Keratinocyte (primary cell): ENCODE data around the gene DNAI2. TPM values are rescaled to one million over a fixed set of nuclear protein-coding genes. Genes with fewer than 3 reads are reported as not detected.
A peak's percentile ranks its signal among the peaks of the same experiment; 100 is the strongest.

ENCODE experiments used
- DNase-seq: peaks from one replicate; pipeline ENCODE4 v3.0.0-alpha.2; 2011; ENCODE audit warnings: low read depth, missing footprints, low spot score
- FAIRE-seq: peaks from 2 replicates; lab custom pipeline; 2011; peaks lifted over from hg19 to GRCh38; lab: Jason Lieb, UNC
- H2AFZ ChIP-seq: 2 replicates; pipeline ENCODE4 v1.6.0; 2012; ENCODE audit warnings: low read length, control low read depth, inconsistent platforms; ENCODE audit not compliant: control insufficient read depth
- H3K27ac ChIP-seq: 2 replicates; pipeline ENCODE4 v1.5.1; 2011; ENCODE audit warnings: low read length; ENCODE audit not compliant: control insufficient read depth, insufficient read depth
- H3K27me3 ChIP-seq: 3 replicates; pipeline ENCODE4 v1.6.0; 2011; ENCODE audit warnings: low read length; ENCODE audit not compliant: control insufficient read depth, insufficient read depth; ENCODE audit errors: extremely low read depth
- H3K36me3 ChIP-seq, 2 experiments: 2 replicates in 1 of 2; 3 replicates in 1 of 2; pipeline ENCODE4 v1.5.1; 2011; ENCODE audit warnings: low read length in 2 of 2, mild to moderate bottlenecking in 1 of 2; ENCODE audit not compliant: control insufficient read depth in 2 of 2, insufficient read depth in 2 of 2; ENCODE audit errors: extremely low read depth in 1 of 2
- H3K4me1 ChIP-seq: 3 replicates; pipeline ENCODE4 v1.5.1; 2011; ENCODE audit warnings: low read length; ENCODE audit not compliant: control insufficient read depth, insufficient read depth; ENCODE audit errors: extremely low read depth
- H3K4me2 ChIP-seq: 3 replicates; pipeline ENCODE4 v1.6.0; 2011; ENCODE audit warnings: low read depth, low read length; ENCODE audit not compliant: control insufficient read depth, insufficient read depth; ENCODE audit errors: extremely low read depth
- H3K4me3 ChIP-seq, 3 experiments: fragments of 200-600 bp in 1 of 3; sonication (generic) in 1 of 3; 2 replicates in 2 of 3; 3 replicates in 1 of 3; pipeline ENCODE4 v1.5.1; 2011 to 2016; ENCODE audit warnings: low read length in 3 of 3, mild to moderate bottlenecking in 3 of 3, control low read depth in 2 of 3, inconsistent platforms in 1 of 3, low read depth in 1 of 3, mixed read lengths in 1 of 3, mixed run types in 1 of 3, moderate library complexity in 1 of 3; ENCODE audit not compliant: control insufficient read depth in 2 of 3, insufficient read depth in 2 of 3; ENCODE audit errors: extremely low read depth in 1 of 3
- H3K79me2 ChIP-seq: 2 replicates; pipeline ENCODE4 v1.6.0; 2012; ENCODE audit warnings: low read length; ENCODE audit not compliant: control insufficient read depth, insufficient read depth
- H3K9ac ChIP-seq: 3 replicates; pipeline ENCODE4 v1.6.0; 2011; ENCODE audit warnings: low read length; ENCODE audit not compliant: control insufficient read depth, insufficient read depth; ENCODE audit errors: extremely low read depth
- H3K9me1 ChIP-seq: 3 replicates; pipeline ENCODE4 v1.6.0; 2011; ENCODE audit warnings: low read length; ENCODE audit not compliant: control insufficient read depth, insufficient read depth; ENCODE audit errors: extremely low read depth
- H3K9me3 ChIP-seq: 2 replicates; pipeline ENCODE4 v1.5.1; 2012; ENCODE audit warnings: low read depth, low read length; ENCODE audit not compliant: control insufficient read depth
- H4K20me1 ChIP-seq: 3 replicates; pipeline ENCODE4 v1.6.0; 2011; ENCODE audit warnings: low read length; ENCODE audit not compliant: control insufficient read depth, insufficient read depth; ENCODE audit errors: extremely low read depth
- EZH2 ChIP-seq: IDR thresholded peaks from one replicate; pipeline ENCODE4 v1.6.1; 2012; ENCODE audit warnings: inconsistent platforms, mild to moderate bottlenecking, low read length, moderate library complexity
- dilution Hi-C: fragments of 300-500 bp; cut with MboI; formaldehyde crosslinking; loops from one replicate; pipeline ENCODE4 v1.7.0; 2020; ENCODE audit warnings: low sequenced_read_pairs; ENCODE audit not compliant: extremely low pct_ligation_motif_present
- polyA plus RNA-seq, 5 experiments: library from polyadenylated mRNA; depleted of rRNA in 3 of 5; stranded (reverse) in 3 of 5; stranded (forward) in 1 of 5; unstranded in 1 of 5; fragments of >200 nt; gene quantifications; 1 replicate in 1 of 5; 2 replicates in 3 of 5; 3 replicates in 1 of 5; pipeline versions ENCODE4 v1.2.1 to v1.2.3, GENCODE V29; 2011 to 2012; ENCODE audit warnings: missing spikeins in 2 of 5, low read depth in 1 of 5, low replicate concordance in 1 of 5
- TF ChIP-seq, protein P1 (sequence below), 3 experiments: IDR thresholded peaks in 1 of 3; conservative IDR thresholded peaks in 1 of 3; optimal IDR thresholded peaks in 1 of 3; 2 replicates in 2 of 3; 3 replicates in 1 of 3; pipeline versions ENCODE3 to v1.5.1; 2011; ENCODE audit warnings: low read length in 3 of 3, mild to moderate bottlenecking in 3 of 3, moderate library complexity in 2 of 3, control low read depth in 1 of 3, inconsistent platforms in 1 of 3; ENCODE audit not compliant: insufficient read depth in 2 of 3; ENCODE audit errors: extremely low read depth in 1 of 3

DNAI2 gene
- polyA plus RNA-seq, 1 donor (not counting 4 experiments of a cell fraction or from before 2014, with no cell fraction given), result not detected

- no peak overlapping the region for H2AFZ ChIP-seq
- no peaks in the 10 kb centered on the region for H3K4me1 ChIP-seq
- H3K9me3 ChIP-seq, result no peaks in the 10 kb centered on the region
- H4K20me1 ChIP-seq, result no peaks in the 10 kb centered on the region
- H3K9me1 ChIP-seq, result no peaks in the 10 kb centered on the region
- dilution Hi-C loops, result no loop called here
- no peak overlapping the region for H3K4me3 ChIP-seq
- no peak for FAIRE-seq
- no peaks in the 10 kb centered on the region for H3K79me2 ChIP-seq
- H3K27ac ChIP-seq, result no peak overlapping the region
- no peaks in the 10 kb centered on the region for H3K36me3 ChIP-seq
- no peak overlapping the region for H3K4me2 ChIP-seq
- H3K27me3 ChIP-seq, result peaks cover 66% of the 10 kb centered on the region
- DNase-seq, result no peak
- TF ChIP-seq, protein P1, sequence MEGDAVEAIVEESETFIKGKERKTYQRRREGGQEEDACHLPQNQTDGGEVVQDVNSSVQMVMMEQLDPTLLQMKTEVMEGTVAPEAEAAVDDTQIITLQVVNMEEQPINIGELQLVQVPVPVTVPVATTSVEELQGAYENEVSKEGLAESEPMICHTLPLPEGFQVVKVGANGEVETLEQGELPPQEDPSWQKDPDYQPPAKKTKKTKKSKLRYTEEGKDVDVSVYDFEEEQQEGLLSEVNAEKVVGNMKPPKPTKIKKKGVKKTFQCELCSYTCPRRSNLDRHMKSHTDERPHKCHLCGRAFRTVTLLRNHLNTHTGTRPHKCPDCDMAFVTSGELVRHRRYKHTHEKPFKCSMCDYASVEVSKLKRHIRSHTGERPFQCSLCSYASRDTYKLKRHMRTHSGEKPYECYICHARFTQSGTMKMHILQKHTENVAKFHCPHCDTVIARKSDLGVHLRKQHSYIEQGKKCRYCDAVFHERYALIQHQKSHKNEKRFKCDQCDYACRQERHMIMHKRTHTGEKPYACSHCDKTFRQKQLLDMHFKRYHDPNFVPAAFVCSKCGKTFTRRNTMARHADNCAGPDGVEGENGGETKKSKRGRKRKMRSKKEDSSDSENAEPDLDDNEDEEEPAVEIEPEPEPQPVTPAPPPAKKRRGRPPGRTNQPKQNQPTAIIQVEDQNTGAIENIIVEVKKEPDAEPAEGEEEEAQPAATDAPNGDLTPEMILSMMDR (optimal IDR thresholded peaks at IDR 0.05 in 1 of 3, IDR thresholded peaks at IDR 0.05 in 1 of 3, conservative IDR thresholded peaks at IDR 0.05 in 1 of 3; ENCODE audit: extremely low read depth in 1 of 3, insufficient read depth in 2 of 3, low read length in 3 of 3), result no peak
- no peak for TF ChIP-seq EZH2
- no peak overlapping the region for H3K9ac ChIP-seq
Measured at GRCh38 chr17:74360899-74361229, 86.8 kb downstream of the DNAI2 start.

- FAIRE-seq, result no peak
Measured at GRCh38 chr17:74361230-74362068, 87.4 kb downstream of the DNAI2 start, which contains the start of gene BTBD17. BTBD17 (minus strand) TSS chr17:74361868; CDS start chr17:74361819, 49 bp downstream.

More at GRCh38 chr17:74361230-74362068, 87.4 kb downstream of the DNAI2 start, which contains the start of gene BTBD17:
- Histone ChIP-seq H3K4me2 (no peak within 1 kb of the TSS), H3K9me1 (no peaks in the 10 kb centered on the region), H2AFZ (no peak within 1 kb of the TSS), H3K9ac (no peak within 1 kb of the TSS), H3K4me1 (no peaks in the 10 kb centered on the region), H3K79me2 (no peaks in the 10 kb centered on the region), H3K9me3 (no peaks in the 10 kb centered on the region), H3K36me3 (no peaks in the 10 kb centered on the region), H3K4me3 (no peak within 1 kb of the TSS), H3K27me3 (peaks cover 60% of the 10 kb centered on the region), H3K27ac (no peak within 1 kb of the TSS), H4K20me1 (no peaks in the 10 kb centered on the region)
- dilution Hi-C loops, result no loop called here
- DNase-seq, result no peak
- TF ChIP-seq, protein P1 (optimal IDR thresholded peaks at IDR 0.05 in 1 of 3, IDR thresholded peaks at IDR 0.05 in 1 of 3, conservative IDR thresholded peaks at IDR 0.05 in 1 of 3; ENCODE audit: extremely low read depth in 1 of 3, insufficient read depth in 2 of 3, low read length in 3 of 3), result peak; percentile 53 to 93 (median 93)
- no peak for TF ChIP-seq EZH2
